Cardiac muscle cell (in vitro differentiated cells and primary cell): ENCODE measurements around the gene ATP4A. TPM values are rescaled to one million over a fixed set of nuclear protein-coding genes. Genes with fewer than 3 reads are reported as not detected.

Experiments
- DNase-seq, 2 donors: peaks; one replicate each; pipeline versions ENCODE4 v3.0.0 to v3.0.0-alpha.2; 2010 to 2017; ENCODE audit warnings: low read depth in 1 of 2, low spot score in 1 of 2
- H3K27ac ChIP-seq: fragments of 200-600 bp; sonication (generic); 2 replicates; pipeline ENCODE4 v1.5.1; 2016
- H3K27me3 ChIP-seq: fragments of 200-600 bp; sonication (generic); 2 replicates; pipeline ENCODE4 v1.6.0; 2016; ENCODE audit warnings: control low read depth
- H3K36me3 ChIP-seq: fragments of 200-600 bp; sonication (generic); 2 replicates; pipeline ENCODE4 v1.5.1; 2016; ENCODE audit warnings: control low read depth
- H3K4me1 ChIP-seq: fragments of 200-600 bp; sonication (generic); 2 replicates; pipeline ENCODE4 v1.8.1; 2017; ENCODE audit warnings: low read depth, mild to moderate bottlenecking, mixed run types
- H3K4me3 ChIP-seq: fragments of 200-600 bp; sonication (generic); 2 replicates; pipeline ENCODE4 v1.5.1; 2016; ENCODE audit warnings: mild to moderate bottlenecking
- H3K9me3 ChIP-seq: fragments of 200-600 bp; sonication (generic); 2 replicates; pipeline ENCODE4 v1.5.1; 2017; ENCODE audit warnings: low read depth, mild to moderate bottlenecking, control low read depth
- polyA plus RNA-seq: library from polyadenylated mRNA; unstranded; fragments of >200 nt; fragmentation: Nextera tagmentation; extraction: Ambion mirVana; gene quantifications from 2 replicates; pipeline ENCODE4 v1.2.1, GENCODE V29; 2016
- total RNA-seq: library from RNA; depleted of rRNA; stranded (reverse); fragments of >200 nt; gene quantifications from 2 replicates; pipeline ENCODE4 v1.2.3, GENCODE V29; 2016
- TF ChIP-seq, protein P1 (sequence below): IDR thresholded peaks from 2 replicates; pipeline ENCODE4 v1.5.1; 2012; ENCODE audit warnings: low read depth, mild to moderate bottlenecking, low read length

The ATP4A gene
- total and polyA plus RNA-seq, 2 experiments from 2014 or later: 0.10 to 0.74 TPM

DNA sequence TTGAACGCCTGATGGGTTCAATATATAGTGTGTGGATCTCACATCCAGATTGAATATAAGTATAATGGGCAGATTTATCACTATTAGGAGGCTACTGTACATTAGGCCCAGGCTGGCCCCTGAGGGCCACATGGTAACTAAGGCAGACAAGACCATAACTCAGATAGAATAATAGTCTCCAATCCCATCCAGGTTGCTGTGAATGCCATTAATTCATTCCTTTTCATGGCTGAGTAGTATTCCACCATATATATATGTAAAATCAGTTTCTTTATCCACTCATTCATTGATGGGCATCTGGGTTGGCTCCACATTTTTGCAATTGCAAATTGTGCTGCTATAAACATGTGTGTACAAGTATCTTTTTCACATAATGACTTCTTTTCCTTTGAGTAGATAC is 14.5 kb upstream of the ATP4A start:
- no peak overlapping the region for H3K27ac ChIP-seq
- TF ChIP-seq, protein P1, sequence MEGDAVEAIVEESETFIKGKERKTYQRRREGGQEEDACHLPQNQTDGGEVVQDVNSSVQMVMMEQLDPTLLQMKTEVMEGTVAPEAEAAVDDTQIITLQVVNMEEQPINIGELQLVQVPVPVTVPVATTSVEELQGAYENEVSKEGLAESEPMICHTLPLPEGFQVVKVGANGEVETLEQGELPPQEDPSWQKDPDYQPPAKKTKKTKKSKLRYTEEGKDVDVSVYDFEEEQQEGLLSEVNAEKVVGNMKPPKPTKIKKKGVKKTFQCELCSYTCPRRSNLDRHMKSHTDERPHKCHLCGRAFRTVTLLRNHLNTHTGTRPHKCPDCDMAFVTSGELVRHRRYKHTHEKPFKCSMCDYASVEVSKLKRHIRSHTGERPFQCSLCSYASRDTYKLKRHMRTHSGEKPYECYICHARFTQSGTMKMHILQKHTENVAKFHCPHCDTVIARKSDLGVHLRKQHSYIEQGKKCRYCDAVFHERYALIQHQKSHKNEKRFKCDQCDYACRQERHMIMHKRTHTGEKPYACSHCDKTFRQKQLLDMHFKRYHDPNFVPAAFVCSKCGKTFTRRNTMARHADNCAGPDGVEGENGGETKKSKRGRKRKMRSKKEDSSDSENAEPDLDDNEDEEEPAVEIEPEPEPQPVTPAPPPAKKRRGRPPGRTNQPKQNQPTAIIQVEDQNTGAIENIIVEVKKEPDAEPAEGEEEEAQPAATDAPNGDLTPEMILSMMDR: no peak
- H3K4me3 ChIP-seq: no peak overlapping the region
- no peaks in the 10 kb centered on the region for H3K27me3 ChIP-seq
- no peaks in the 10 kb centered on the region for H3K4me1 ChIP-seq
- H3K36me3 ChIP-seq: no peaks in the 10 kb centered on the region
- no peak for DNase-seq
- no peaks in the 10 kb centered on the region for H3K9me3 ChIP-seq

DNA sequence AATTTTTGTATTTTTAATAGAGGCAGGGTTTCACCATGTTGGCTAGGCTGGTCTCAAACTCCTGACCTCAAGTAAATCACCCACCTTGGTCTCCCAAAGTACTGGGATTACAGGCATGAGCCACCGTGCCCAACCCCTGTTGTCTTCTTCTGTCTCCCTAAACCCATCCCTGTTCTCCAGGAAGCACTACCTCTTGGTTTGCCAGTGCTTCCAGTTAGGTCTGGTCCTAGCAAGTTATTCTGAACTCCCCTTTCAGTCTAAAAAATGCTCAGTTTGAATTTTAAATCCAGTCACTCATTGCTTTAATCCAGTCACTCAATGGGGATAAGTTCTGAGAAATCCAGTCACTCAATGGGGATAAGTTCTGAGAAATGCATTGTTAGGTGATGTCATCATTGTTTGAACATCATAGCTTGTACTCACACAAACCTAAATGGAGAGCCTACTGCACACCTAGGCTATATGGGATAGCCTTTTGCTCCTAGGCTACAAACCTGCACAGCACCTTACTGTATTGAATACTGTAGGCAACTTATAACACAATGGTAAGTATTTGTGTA is 8.0 kb upstream of the ATP4A start:
- no peak overlapping the region for H3K27ac ChIP-seq

DNA sequence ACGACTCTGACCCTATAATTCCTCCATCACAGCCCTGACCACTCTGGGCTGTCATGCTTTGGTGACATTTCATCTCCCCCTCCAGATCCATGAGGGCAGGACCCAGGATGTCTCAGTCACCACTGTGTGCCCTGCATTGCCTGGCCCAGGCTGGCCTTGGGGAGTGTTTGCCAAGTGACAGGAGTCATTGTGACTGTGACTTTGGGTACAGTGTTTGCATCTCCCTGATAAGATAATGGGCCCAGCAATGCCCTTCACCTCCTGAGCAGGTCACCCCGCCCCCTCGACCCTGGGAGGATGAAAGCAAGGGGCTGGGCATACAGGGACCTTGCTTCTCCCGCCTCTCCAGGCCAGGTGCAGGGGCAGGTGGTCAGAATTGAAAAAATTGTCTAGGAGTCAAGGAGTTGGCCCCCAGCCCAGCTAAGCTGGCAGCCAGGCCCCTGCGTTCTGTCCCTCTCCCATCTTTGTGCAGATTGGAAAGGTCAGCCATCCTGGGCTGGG is 5.9 kb upstream of the ATP4A start:
- no peaks in the 10 kb centered on the region for H3K9me3 ChIP-seq
- TF ChIP-seq, protein P1: no peak
- no peak overlapping the region for H3K4me3 ChIP-seq
- H3K27me3 ChIP-seq: peaks cover 2% of the 10 kb centered on the region
- DNase-seq: no peak
- H3K36me3 ChIP-seq: no peaks in the 10 kb centered on the region
- no peaks in the 10 kb centered on the region for H3K4me1 ChIP-seq
- H3K27ac ChIP-seq: no peak overlapping the region

More for the DNA sequence above, 8.0 kb upstream of the ATP4A start:
- H3K4me1 ChIP-seq: no peaks in the 10 kb centered on the region
- H3K4me3 ChIP-seq: no peak overlapping the region
- no peaks in the 10 kb centered on the region for H3K9me3 ChIP-seq
- no peak for DNase-seq
- H3K27me3 ChIP-seq: peaks cover 2% of the 10 kb centered on the region
- TF ChIP-seq, protein P1: no peak
- H3K36me3 ChIP-seq: no peaks in the 10 kb centered on the region

DNA sequence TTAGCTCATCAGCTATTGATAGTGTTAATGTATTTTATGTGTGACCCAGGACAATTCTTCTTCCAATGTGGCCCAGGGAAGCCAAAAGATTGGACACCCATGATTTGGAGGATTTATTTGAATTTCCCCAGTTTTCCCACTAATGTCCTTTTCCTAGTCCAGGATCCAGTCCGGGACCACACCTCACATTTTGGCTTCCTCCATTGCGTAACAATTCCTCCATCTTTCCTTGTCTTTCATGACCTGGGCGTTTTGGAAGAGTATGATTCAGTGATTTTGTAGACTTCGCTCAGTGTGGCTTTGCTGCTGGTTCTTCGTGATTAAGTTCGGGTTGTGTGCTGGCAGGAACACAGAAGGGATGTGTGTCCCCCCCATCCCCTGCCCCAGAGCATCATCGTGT is 3.3 kb upstream of the ATP4A start:
- H3K4me3 ChIP-seq: no peak overlapping the region
- no peaks in the 10 kb centered on the region for H3K36me3 ChIP-seq
- TF ChIP-seq, protein P1: no peak
- no peaks in the 10 kb centered on the region for H3K4me1 ChIP-seq
- DNase-seq: no peak
- no peak overlapping the region for H3K27ac ChIP-seq
- peaks cover 10% of the 10 kb centered on the region for H3K27me3 ChIP-seq
- no peaks in the 10 kb centered on the region for H3K9me3 ChIP-seq

- peaks cover 20% of the 10 kb centered on the region for H3K27me3 ChIP-seq
- H3K27ac ChIP-seq: no peak overlapping the region
- TF ChIP-seq, protein P1: no peak
- H3K9me3 ChIP-seq: no peaks in the 10 kb centered on the region
- H3K4me1 ChIP-seq: no peaks in the 10 kb centered on the region
- DNase-seq: no peak
- no peak overlapping the region for H3K4me3 ChIP-seq
- H3K36me3 ChIP-seq: no peaks in the 10 kb centered on the region
Observed at GRCh38 chr19:35565016-35565856, 1.8 kb upstream of the ATP4A start.
